H1 (cell line): ENCODE data around the gene UCKL1. TPM values are rescaled to one million over a fixed set of nuclear protein-coding genes. Genes with fewer than 3 reads are reported as not detected.

Experiments
- BRCA1 ChIP-seq: IDR thresholded peaks from 2 replicates; pipeline ENCODE4 v1.6.1; 2012; ENCODE audit warnings: low read depth, low read length, improper control_type of control experiment
- CBX8 ChIP-seq: fragments of 300-800, 300-1000 bp; sonication (generic); IDR thresholded peaks from 2 replicates; pipeline ENCODE4 v1.7.1; 2016; ENCODE audit warnings: low read depth, low read length, borderline replicate concordance
- CHD1 ChIP-seq: IDR thresholded peaks from 2 replicates; pipeline ENCODE4 v1.6.1; 2012; ENCODE audit warnings: low read depth, low read length, improper control_type of control experiment
- CREB1 ChIP-seq: IDR thresholded peaks from 2 replicates; pipeline ENCODE4 v1.6.1; 2012; ENCODE audit warnings: inconsistent platforms
- FOSL1 ChIP-seq: IDR thresholded peaks from 2 replicates; pipeline ENCODE4 v1.6.1; 2011; ENCODE audit warnings: mild to moderate bottlenecking, low read depth, low read length, moderate library complexity; ENCODE audit not compliant: insufficient read depth
- HDAC2 ChIP-seq, 2 experiments: fragments of 300-600 bp in 1 of 2; sonication (generic) in 1 of 2; IDR thresholded peaks; 2 replicates each; pipeline ENCODE4 v1.6.1; 2011 to 2012; ENCODE audit warnings: low read depth in 2 of 2, low read length in 2 of 2, mild to moderate bottlenecking in 2 of 2, moderate library complexity in 2 of 2, borderline replicate concordance in 1 of 2, inconsistent platforms in 1 of 2
- NRF1 ChIP-seq: IDR thresholded peaks from 2 replicates; pipeline ENCODE4 v1.6.1; 2011; ENCODE audit warnings: mild to moderate bottlenecking, low read depth, low read length, improper control_type of control experiment
- POLR2AphosphoS5 ChIP-seq: IDR thresholded peaks from 2 replicates; pipeline ENCODE4 v1.6.1; 2011; ENCODE audit warnings: low read depth, low read length
- RAD21 ChIP-seq, 2 experiments: IDR thresholded peaks in 1 of 2; conservative IDR thresholded peaks in 1 of 2; 2 replicates each; pipeline ENCODE4 v1.6.1; 2011; ENCODE audit warnings: low read depth in 2 of 2, low read length in 2 of 2, improper control_type of control experiment in 1 of 2, inconsistent platforms in 1 of 2, mild to moderate bottlenecking in 1 of 2, moderate library complexity in 1 of 2
- RXRA ChIP-seq: IDR thresholded peaks from 2 replicates; pipeline ENCODE4 v1.6.1; 2011; ENCODE audit warnings: low read depth, mild to moderate bottlenecking, low read length, moderate library complexity; ENCODE audit not compliant: insufficient read depth
- SIN3A ChIP-seq, 2 experiments: IDR thresholded peaks in 1 of 2; conservative IDR thresholded peaks in 1 of 2; 2 replicates each; pipeline ENCODE4 v1.6.1; 2011 to 2012; ENCODE audit warnings: low read length in 2 of 2, improper control_type of control experiment in 1 of 2, low read depth in 1 of 2, mild to moderate bottlenecking in 1 of 2
- SIRT6 ChIP-seq: IDR thresholded peaks from one replicate; pipeline ENCODE4 v1.7.1; 2012; ENCODE audit warnings: low read length, inconsistent platforms
- SP1 ChIP-seq: IDR thresholded peaks from 2 replicates; pipeline ENCODE4 v1.6.1; 2011; ENCODE audit warnings: low read depth, low read length
- SP4 ChIP-seq: IDR thresholded peaks from 2 replicates; pipeline ENCODE4 v1.6.1; 2012; ENCODE audit warnings: low read length, inconsistent platforms
- TCF12 ChIP-seq: IDR thresholded peaks from 2 replicates; pipeline ENCODE4 v1.6.1; 2011; ENCODE audit warnings: low read depth, mild to moderate bottlenecking, low read length
- ZNF274 ChIP-seq: IDR thresholded peaks from 2 replicates; pipeline ENCODE4 v1.7.0; 2012; ENCODE audit warnings: low read length, borderline replicate concordance; ENCODE audit errors: extremely low read depth
- polyA plus RNA-seq, 7 experiments: library from polyadenylated mRNA; depleted of rRNA in 3 of 7; stranded (reverse) in 5 of 7; unstranded in 2 of 7; fragments of >200 nt in 5 of 7; fragments of 200-250 nt in 2 of 7; gene quantifications; 1 replicate in 5 of 7; 2 replicates in 1 of 7; 4 replicates in 1 of 7; pipeline versions ENCODE4 v1.2.1 to v1.2.3, GENCODE V29; 2011 to 2013; ENCODE audit warnings: missing spikeins in 2 of 7, mixed read lengths in 2 of 7
- total RNA-seq: library from RNA; stranded (reverse); fragmentation: NEBNext Ultra II Directional; extraction: Animal tissue kit (Norgen Biotek cat#: 25700); gene quantifications from 2 replicates; pipeline ENCODE4 v1.2.1, GENCODE V29; 2021

UCKL1 gene
- total and polyA plus RNA-seq, 2 of the 8 experiments (the other 6 are each of a cell fraction or from before 2014, with no cell fraction given) = 36.5 to 91.2 TPM

- TF ChIP-seq SIN3A (conservative IDR thresholded peaks at IDR 0.05 in 1 of 2, IDR thresholded peaks at IDR 0.05 in 1 of 2; ENCODE audit: low read depth in 1 of 2, low read length in 2 of 2) (peak; percentile 46 to 94; a peak in 2 of 4 replicates), ZNF274 (no peak), CHD1 (no peak), POLR2AphosphoS5 (peak; percentile 95), NRF1 (peak; percentile 38; the same call in 1 of the 2 replicates), CBX8 (no peak), SP4 (peak; percentile 84), RXRA (no peak), BRCA1 (0 out of 2 replicates have a peak, but pooled peaks have one; percentile 45), SIRT6 (no peak), FOSL1 (no peak), SP1 (peak; percentile 79), TCF12 (0 out of 2 replicates have a peak, but pooled peaks have one; percentile 29), CREB1 (peak; percentile 99), RAD21 (IDR thresholded peaks at IDR 0.05 in 1 of 2, conservative IDR thresholded peaks at IDR 0.05 in 1 of 2; ENCODE audit: low read depth in 2 of 2, low read length in 2 of 2) (peak; percentile 35 to 47; a peak in 3 of 4 replicates), HDAC2 (IDR thresholded peaks at IDR 0.05; ENCODE audit: borderline replicate concordance in 1 of 2, low read depth in 2 of 2, low read length in 2 of 2) (peak in 1 of 2 experiments; percentile 36; a peak in 1 of 4 replicates)
These were observed 24.9 kb upstream of the UCKL1 start, which contains the start of gene PRPF6 (continued) for GRCh38 chr20:63980806-63981728.
